ENCODE measurements around the gene EEF1A2. TPM values are rescaled to one million over a fixed set of nuclear protein-coding genes. Genes with fewer than 3 reads are reported as not detected.

The EEF1A2 gene
- total RNA-seq, 1 experiment from 2014 or later = 359 TPM

GRCh38 chr20:63484651-63485403, 14.1 kb downstream of the EEF1A2 start:
- Mint-ChIP-seq H3K27ac (ENCODE audit: unreplicated experiment) (no peak overlapping the region), H3K4me1 (ENCODE audit: low read depth, unreplicated experiment) (peaks cover 44% of the 10 kb centered on the region), H3K27me3 (ENCODE audit: unreplicated experiment) (peaks cover 55% of the 10 kb centered on the region), H3K9me3 (ENCODE audit: low read depth, unreplicated experiment) (no peaks in the 10 kb centered on the region), H3K36me3 (ENCODE audit: insufficient read depth, unreplicated experiment) (peaks cover 46% of the 10 kb centered on the region), H3K4me3 (ENCODE audit: low read depth, unreplicated experiment) (no peak overlapping the region)
- no peak for TF ChIP-seq CTCF (IDR thresholded peaks at IDR 0.05; ENCODE audit: unreplicated experiment)
- intact Hi-C loops (cut with micrococcal nuclease; ENCODE audit: unreplicated experiment) = no loop called here
- BruUV-seq (replicated peaks) = no TSS peak
- DNase-seq = no peak
- CTCF ChIA-PET = interaction anchor here (0.7 to 1.4 kb wide), 2 partner anchors 50 to 103 kb away, joined by 3 to 9 read pairs; no protein-coding TSS in a partner anchor

- Mint-ChIP-seq H3K4me1 (ENCODE audit: low read depth, unreplicated experiment) (peaks cover 46% of the 10 kb centered on the region), H3K27ac (ENCODE audit: unreplicated experiment) (no peak overlapping the region), H3K9me3 (ENCODE audit: low read depth, unreplicated experiment) (no peaks in the 10 kb centered on the region), H3K36me3 (ENCODE audit: insufficient read depth, unreplicated experiment) (peaks cover 40% of the 10 kb centered on the region), H3K27me3 (ENCODE audit: unreplicated experiment) (peaks cover 61% of the 10 kb centered on the region), H3K4me3 (ENCODE audit: low read depth, unreplicated experiment) (no peak overlapping the region)
- no peak for TF ChIP-seq CTCF (IDR thresholded peaks at IDR 0.05; ENCODE audit: unreplicated experiment)
- intact Hi-C loops (cut with micrococcal nuclease; ENCODE audit: unreplicated experiment) = no loop called here
- no TSS peak for BruUV-seq (replicated peaks)
- CTCF ChIA-PET = interaction anchor here (0.7 to 1.4 kb wide), 4 partner anchors 8 to 103 kb away, joined by 3 to 9 read pairs (median 4); no protein-coding TSS in a partner anchor
- DNase-seq = no peak
These were observed 14.6 kb downstream of the EEF1A2 start for GRCh38 chr20:63484236-63484635.

DNA sequence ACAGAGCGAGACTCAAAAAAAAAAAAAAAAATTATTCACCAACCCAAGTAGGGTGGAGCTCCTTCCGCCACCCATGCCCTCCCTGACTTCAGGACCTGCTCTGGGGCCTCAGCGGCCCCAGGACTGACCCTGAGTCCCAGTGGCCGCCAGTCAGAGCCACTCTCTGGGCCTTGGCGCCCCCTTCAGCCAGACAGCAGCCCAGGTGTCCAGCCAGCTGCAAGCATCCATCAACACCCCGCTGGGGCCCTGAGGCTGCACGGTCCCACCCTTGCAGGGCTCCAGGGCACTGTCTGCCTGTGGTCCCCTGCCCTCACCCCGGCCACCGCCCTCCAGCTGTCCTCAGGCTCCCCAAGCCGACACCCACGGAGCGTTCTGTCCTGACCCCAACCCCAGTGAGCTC, 15.0 kb downstream of the EEF1A2 start:
- H3K9me3 Mint-ChIP-seq (ENCODE audit: low read depth, unreplicated experiment) = no peaks in the 10 kb centered on the region
- H3K36me3 Mint-ChIP-seq (ENCODE audit: insufficient read depth, unreplicated experiment) = peaks cover 36% of the 10 kb centered on the region
- H3K4me1 Mint-ChIP-seq (ENCODE audit: low read depth, unreplicated experiment) = peaks cover 46% of the 10 kb centered on the region
- TF ChIP-seq CTCF (IDR thresholded peaks at IDR 0.05; ENCODE audit: unreplicated experiment) = no peak
- no peak overlapping the region for H3K27ac Mint-ChIP-seq (ENCODE audit: unreplicated experiment)
- intact Hi-C loops (cut with micrococcal nuclease; ENCODE audit: unreplicated experiment) = no loop called here
- CTCF ChIA-PET = interaction anchor here (0.6 to 1.4 kb wide), 6 partner anchors 9 to 102 kb away, joined by 3 to 9 read pairs (median 4); no protein-coding TSS in a partner anchor
- peak overlapping the region; percentile 32 for H3K4me3 Mint-ChIP-seq (ENCODE audit: low read depth, unreplicated experiment)
- no TSS peak for BruUV-seq (replicated peaks)
- H3K27me3 Mint-ChIP-seq (ENCODE audit: unreplicated experiment) = peaks cover 65% of the 10 kb centered on the region
- peak; percentile 40 for DNase-seq

DNA sequence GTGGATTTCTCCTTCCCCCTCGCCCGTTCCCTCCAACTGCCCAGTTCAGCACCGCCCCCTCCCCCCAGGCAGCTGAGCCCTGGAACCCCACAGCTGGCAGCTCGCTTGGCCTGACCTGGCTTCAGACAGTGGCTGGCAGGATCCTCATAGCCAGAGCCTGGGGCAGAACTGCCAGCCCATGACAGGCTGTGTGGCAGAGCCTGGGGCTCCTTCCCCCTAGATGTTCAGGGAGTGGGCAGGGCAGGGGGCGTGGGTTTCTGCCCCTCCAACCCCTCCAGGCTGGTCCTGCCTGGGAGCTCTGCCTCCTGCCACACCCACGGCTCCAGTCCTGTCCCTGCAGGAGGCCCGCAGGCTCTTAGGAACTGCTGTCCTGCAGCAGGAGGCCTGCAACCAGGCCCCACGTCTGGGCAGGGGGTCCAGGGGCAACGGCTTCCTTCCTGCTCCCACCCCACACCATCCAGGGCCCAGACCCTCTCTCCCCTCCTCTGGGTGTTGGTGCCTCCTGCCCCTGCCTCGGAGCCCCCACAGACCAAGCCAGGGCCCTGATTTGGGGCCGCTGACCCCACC, 16.8 kb downstream of the EEF1A2 start:
- no peak for DNase-seq
- Mint-ChIP-seq H3K4me3 (ENCODE audit: low read depth, unreplicated experiment) (peak overlapping the region; percentile 32), H3K27ac (ENCODE audit: unreplicated experiment) (peak overlapping the region; percentile 19), H3K4me1 (ENCODE audit: low read depth, unreplicated experiment) (peaks cover 46% of the 10 kb centered on the region), H3K27me3 (ENCODE audit: unreplicated experiment) (peaks cover 82% of the 10 kb centered on the region), H3K36me3 (ENCODE audit: insufficient read depth, unreplicated experiment) (peaks cover 28% of the 10 kb centered on the region), H3K9me3 (ENCODE audit: low read depth, unreplicated experiment) (no peaks in the 10 kb centered on the region)
- no peak for TF ChIP-seq CTCF (IDR thresholded peaks at IDR 0.05; ENCODE audit: unreplicated experiment)
- no TSS peak for BruUV-seq (replicated peaks)
- intact Hi-C loops (cut with micrococcal nuclease; ENCODE audit: unreplicated experiment) = no loop called here
- CTCF ChIA-PET = interaction anchor here (0.6 to 0.9 kb wide), 2 partner anchors 9 to 693 kb away, joined by 3 to 4 read pairs; no protein-coding TSS in a partner anchor
